H9 (cell line): Measurements from ENCODE around the gene DAND5. TPM values are rescaled to one million over a fixed set of nuclear protein-coding genes. Genes with fewer than 3 reads are reported as not detected.

Experiments
- DNase-seq: peaks from one replicate; pipeline ENCODE4 v3.0.0-alpha.2; 2017
- H2AFZ ChIP-seq: one replicate; pipeline ENCODE4 v1.6.1; 2013; ENCODE audit warnings: mild to moderate bottlenecking, low read length, control low read depth, moderate library complexity
- H2AK5ac ChIP-seq: 2 replicates; pipeline ENCODE4 v1.6.1; 2013; ENCODE audit warnings: low read length, control low read depth, mixed read lengths; ENCODE audit not compliant: insufficient read length
- H2BK120ac ChIP-seq: one replicate; pipeline ENCODE4 v1.6.1; 2013; ENCODE audit warnings: low read depth, mild to moderate bottlenecking, low read length, control low read depth, inconsistent platforms; ENCODE audit not compliant: poor library complexity, severe bottlenecking
- H2BK12ac ChIP-seq: 2 replicates; pipeline ENCODE4 v1.6.1; 2013; ENCODE audit warnings: low read length, control low read depth, mixed read lengths, low read depth; ENCODE audit not compliant: insufficient read length
- H2BK15ac ChIP-seq: 2 replicates; pipeline ENCODE4 v1.6.1; 2013; ENCODE audit warnings: low read depth, low read length, control low read depth
- H2BK20ac ChIP-seq: one replicate; pipeline ENCODE4 v1.6.1; 2013; ENCODE audit warnings: low read depth, mild to moderate bottlenecking, low read length, control low read depth, inconsistent platforms; ENCODE audit not compliant: poor library complexity, severe bottlenecking
- H2BK5ac ChIP-seq: 2 replicates; pipeline ENCODE4 v1.6.1; 2013; ENCODE audit warnings: low read length, control low read depth, mixed read lengths; ENCODE audit not compliant: insufficient read length
- H3K14ac ChIP-seq: 2 replicates; pipeline ENCODE4 v1.6.1; 2013; ENCODE audit warnings: low read length, control low read depth; ENCODE audit not compliant: insufficient read depth
- H3K18ac ChIP-seq: 2 replicates; pipeline ENCODE4 v1.6.1; 2013; ENCODE audit warnings: low read depth, mild to moderate bottlenecking, mixed read lengths, low read length, control low read depth; ENCODE audit not compliant: insufficient read length
- H3K23ac ChIP-seq: 2 replicates; pipeline ENCODE4 v1.6.1; 2013; ENCODE audit warnings: low read length, control low read depth, mixed read lengths, low read depth; ENCODE audit not compliant: insufficient read length
- H3K23me2 ChIP-seq: 2 replicates; pipeline ENCODE4 v1.6.1; 2013; ENCODE audit warnings: low read depth, mild to moderate bottlenecking, mixed read lengths, low read length, control low read depth; ENCODE audit not compliant: insufficient read length, poor library complexity, severe bottlenecking
- H3K27ac ChIP-seq: 2 replicates; pipeline ENCODE4 v1.5.1; 2013; ENCODE audit warnings: low read length, control low read depth, mixed read lengths, low read depth; ENCODE audit not compliant: insufficient read length
- H3K27me3 ChIP-seq: 2 replicates; pipeline ENCODE4 v1.6.1; 2013; ENCODE audit warnings: low read length, control low read depth, inconsistent platforms; ENCODE audit not compliant: insufficient read depth
- H3K4ac ChIP-seq: 2 replicates; pipeline ENCODE4 v1.6.1; 2013; ENCODE audit warnings: low read depth, mild to moderate bottlenecking, control low read depth, inconsistent platforms, low read length, moderate library complexity
- H3K4me1 ChIP-seq: 2 replicates; pipeline ENCODE4 v1.6.1; 2013; ENCODE audit warnings: low read length, control low read depth, inconsistent platforms; ENCODE audit not compliant: insufficient read depth
- H3K4me2 ChIP-seq: 2 replicates; pipeline ENCODE4 v1.6.1; 2013; ENCODE audit warnings: low read length, control low read depth, mixed read lengths; ENCODE audit not compliant: insufficient read length, insufficient read depth
- H3K56ac ChIP-seq: 2 replicates; pipeline ENCODE4 v1.6.1; 2013; ENCODE audit warnings: low read depth, mild to moderate bottlenecking, mixed read lengths, low read length, control low read depth; ENCODE audit not compliant: insufficient read length
- H3K79me1 ChIP-seq: 2 replicates; pipeline ENCODE4 v1.6.1; 2013; ENCODE audit warnings: low read depth, mild to moderate bottlenecking, moderate library complexity, low read length, control low read depth, inconsistent platforms; ENCODE audit not compliant: insufficient read depth, poor library complexity, severe bottlenecking
- H3K79me2 ChIP-seq: 2 replicates; pipeline ENCODE4 v1.6.1; 2013; ENCODE audit warnings: low read length, control low read depth, inconsistent platforms; ENCODE audit not compliant: insufficient read depth
- H3K9ac ChIP-seq: 2 replicates; pipeline ENCODE4 v1.6.1; 2013; ENCODE audit warnings: low read length, control low read depth, mixed read lengths; ENCODE audit not compliant: insufficient read length; ENCODE audit errors: extremely low read depth
- H3K9me3 ChIP-seq: one replicate; pipeline ENCODE4 v1.6.1; 2013; ENCODE audit warnings: low read depth, low read length, inconsistent platforms; ENCODE audit not compliant: control insufficient read depth
- H3T11ph ChIP-seq: one replicate; pipeline ENCODE4 v1.6.1; 2013; ENCODE audit warnings: mild to moderate bottlenecking, low read length, control low read depth, inconsistent platforms
- H4K20me1 ChIP-seq: one replicate; pipeline ENCODE4 v1.6.1; 2013; ENCODE audit not compliant: control insufficient read depth, insufficient read length, insufficient read depth
- H4K5ac ChIP-seq: 2 replicates; pipeline ENCODE4 v1.6.1; 2013; ENCODE audit warnings: low read depth, mild to moderate bottlenecking, mixed read lengths, low read length, control low read depth; ENCODE audit not compliant: insufficient read length
- H4K8ac ChIP-seq: replicated peaks from 2 replicates; pipeline ENCODE4 v1.6.1; 2013; ENCODE audit warnings: low read length, control low read depth, mixed read lengths, low read depth; ENCODE audit not compliant: insufficient read length
- H4K91ac ChIP-seq: 2 replicates; pipeline ENCODE4 v1.6.1; 2013; ENCODE audit warnings: low read depth, mild to moderate bottlenecking, moderate library complexity, mixed read lengths, low read length, control low read depth; ENCODE audit not compliant: insufficient read length
- H3K27ac Mint-ChIP-seq, 3 experiments: 2 replicates in 2 of 3; 3 replicates in 1 of 3; pipeline ENCODE4 v1.8.0; 2020 to 2021; ENCODE audit warnings: mixed read lengths in 3 of 3, mild to moderate bottlenecking in 1 of 3, moderate library complexity in 1 of 3
- H3K27me3 Mint-ChIP-seq: 2 replicates; pipeline ENCODE4 v1.8.0; 2021; ENCODE audit warnings: low read depth, mild to moderate bottlenecking, moderate library complexity, mixed read lengths
- H3K36me3 Mint-ChIP-seq, 3 experiments: 2 replicates in 2 of 3; 3 replicates in 1 of 3; pipeline ENCODE4 v1.8.0; 2020 to 2021; ENCODE audit warnings: low read depth in 3 of 3, mixed read lengths in 3 of 3; ENCODE audit not compliant: insufficient read depth in 1 of 3
- H3K4me1 Mint-ChIP-seq, 2 experiments: 2 replicates each; pipeline ENCODE4 v1.8.0; 2020; ENCODE audit warnings: mixed read lengths in 2 of 2
- H3K4me3 Mint-ChIP-seq, 2 experiments: 2 replicates in 1 of 2; 3 replicates in 1 of 2; pipeline ENCODE4 v1.8.0; 2020 to 2021; ENCODE audit warnings: mild to moderate bottlenecking in 2 of 2, mixed read lengths in 2 of 2, moderate library complexity in 1 of 2
- H3K9me3 Mint-ChIP-seq, 2 experiments: 2 replicates in 1 of 2; 3 replicates in 1 of 2; pipeline ENCODE4 v1.8.0; 2020; ENCODE audit warnings: mild to moderate bottlenecking in 2 of 2, mixed read lengths in 2 of 2, moderate library complexity in 1 of 2
- WGBS: extraction: QIAGEN DNeasy Blood & Tissue Kit; methylation state at CpG from one replicate; pipeline ENCODE4 v1.1.7; 2013; ENCODE audit warnings: missing lambda C conversion rate, low lambda C conversion rate, mixed read lengths; ENCODE audit not compliant: insufficient read length; ENCODE audit errors: extremely low coverage; 5-methylcytosine and 5-hydroxymethylcytosine counted together
- total RNA-seq: library from RNA; stranded (reverse); gene quantifications from 2 replicates; pipeline ENCODE4 v1.2.1, GENCODE V29; 2021
- TF ChIP-seq, protein P1 (sequence below): fragments of 200-600 bp; sonication (generic); conservative IDR thresholded peaks from 3 replicates; pipeline ENCODE4 v1.8.0; 2021; ENCODE audit warnings: antibody characterized with exemption, mild to moderate bottlenecking

The DAND5 gene
- total RNA-seq, 1 experiment from 2014 or later: 0.11 TPM

GRCh38 chr19:12982648-12983047 is 13.3 kb downstream of the DAND5 start:
- H3K23me2 ChIP-seq: no peaks in the 10 kb centered on the region
- no peaks in the 10 kb centered on the region for H4K20me1 ChIP-seq
- Mint-ChIP-seq H3K4me1 (peaks cover 6 to 9% of the 10 kb centered on the region in 2 experiments), H3K4me3 (no peak overlapping the region), H3K27me3 (peaks cover 16% of the 10 kb centered on the region), H3K27ac (no peak overlapping the region), H3K36me3 (no peaks in the 10 kb centered on the region), H3K9me3 (no peaks in the 10 kb centered on the region; a peak in 1 of 5 replicates)
- no peaks in the 10 kb centered on the region for H3K79me2 ChIP-seq
- H3K56ac ChIP-seq: no peak overlapping the region
- H3K23ac ChIP-seq: no peak overlapping the region
- H3K27ac ChIP-seq: no peak overlapping the region
- no peaks in the 10 kb centered on the region for H3K9me3 ChIP-seq
- H2AFZ ChIP-seq: no peak overlapping the region
- no peak overlapping the region for H2BK20ac ChIP-seq
- H4K5ac ChIP-seq: no peak overlapping the region
- no peak overlapping the region for H3K14ac ChIP-seq
- no peak for DNase-seq
- H3T11ph ChIP-seq: no peak overlapping the region
- H3K79me1 ChIP-seq: no peaks in the 10 kb centered on the region
- H3K27me3 ChIP-seq: no peaks in the 10 kb centered on the region; the same call in 1 of the 2 replicates
- no peak overlapping the region for H3K4me2 ChIP-seq
- H3K18ac ChIP-seq: no peak overlapping the region
- H4K8ac ChIP-seq: no peak overlapping the region
- no peak overlapping the region for H2BK12ac ChIP-seq
- H2BK15ac ChIP-seq: no peak overlapping the region
- H3K4me1 ChIP-seq: no peaks in the 10 kb centered on the region
- H2BK120ac ChIP-seq: no peak overlapping the region
- no peak overlapping the region for H3K9ac ChIP-seq
- H4K91ac ChIP-seq: no peak overlapping the region
- H2AK5ac ChIP-seq: no peak overlapping the region
- H3K4ac ChIP-seq: no peak overlapping the region
- no CpG with 5 or more reads among the region's 6 CpGs for WGBS
- TF ChIP-seq, protein P1, sequence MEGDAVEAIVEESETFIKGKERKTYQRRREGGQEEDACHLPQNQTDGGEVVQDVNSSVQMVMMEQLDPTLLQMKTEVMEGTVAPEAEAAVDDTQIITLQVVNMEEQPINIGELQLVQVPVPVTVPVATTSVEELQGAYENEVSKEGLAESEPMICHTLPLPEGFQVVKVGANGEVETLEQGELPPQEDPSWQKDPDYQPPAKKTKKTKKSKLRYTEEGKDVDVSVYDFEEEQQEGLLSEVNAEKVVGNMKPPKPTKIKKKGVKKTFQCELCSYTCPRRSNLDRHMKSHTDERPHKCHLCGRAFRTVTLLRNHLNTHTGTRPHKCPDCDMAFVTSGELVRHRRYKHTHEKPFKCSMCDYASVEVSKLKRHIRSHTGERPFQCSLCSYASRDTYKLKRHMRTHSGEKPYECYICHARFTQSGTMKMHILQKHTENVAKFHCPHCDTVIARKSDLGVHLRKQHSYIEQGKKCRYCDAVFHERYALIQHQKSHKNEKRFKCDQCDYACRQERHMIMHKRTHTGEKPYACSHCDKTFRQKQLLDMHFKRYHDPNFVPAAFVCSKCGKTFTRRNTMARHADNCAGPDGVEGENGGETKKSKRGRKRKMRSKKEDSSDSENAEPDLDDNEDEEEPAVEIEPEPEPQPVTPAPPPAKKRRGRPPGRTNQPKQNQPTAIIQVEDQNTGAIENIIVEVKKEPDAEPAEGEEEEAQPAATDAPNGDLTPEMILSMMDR: no peak
- H2BK5ac ChIP-seq: no peak overlapping the region
